Measurements from ENCODE around the gene FAM241A.

The FAM241A gene

GRCh38 chr4:112213091-112213490 lies 67.8 kb downstream of the FAM241A start:
- no peak for DNase-seq (ENCODE audit: low read depth in 1 of 2, low spot score in 1 of 2)

GRCh38 chr4:112213856-112214255 lies 68.6 kb downstream of the FAM241A start:
- DNase-seq (ENCODE audit: low read depth in 1 of 2, low spot score in 1 of 2), result no peak

- no peak for DNase-seq (ENCODE audit: low read depth in 1 of 2, low spot score in 1 of 2)
Measured at GRCh38 chr4:112214390-112215264, 69.4 kb downstream of the FAM241A start.

GRCh38 chr4:112219826-112220366 lies 74.6 kb downstream of the FAM241A start:
- DNase-seq (ENCODE audit: low read depth in 1 of 2, low spot score in 1 of 2), result no peak

GRCh38 chr4:112222219-112222955 lies 77.1 kb downstream of the FAM241A start:
- no peak for DNase-seq (ENCODE audit: low read depth in 1 of 2, low spot score in 1 of 2)

- DNase-seq (ENCODE audit: low read depth in 1 of 2, low spot score in 1 of 2), result no peak
Measured at GRCh38 chr4:112225157-112225556, 79.9 kb downstream of the FAM241A start.

- peak; percentile 92 to 96 for DNase-seq (ENCODE audit: low read depth in 1 of 2, low spot score in 1 of 2)
Measured at GRCh38 chr4:112230879-112231778, 85.9 kb downstream of the FAM241A start.

GRCh38 chr4:112231779-112232713 lies 86.8 kb downstream of the FAM241A start, which contains the start of gene AP1AR:
Gene AP1AR (plus strand): TSS chr4:112231787. CDS start chr4:112232092, 305 bp downstream.
- peak; percentile 54 to 69 for DNase-seq (ENCODE audit: low read depth in 1 of 2, low spot score in 1 of 2)

GRCh38 chr4:112234952-112235609 lies 89.8 kb downstream of the FAM241A start:
- no peak for DNase-seq (ENCODE audit: low read depth in 1 of 2, low spot score in 1 of 2)

GRCh38 chr4:112236040-112236439 lies 90.8 kb downstream of the FAM241A start:
- DNase-seq (ENCODE audit: low read depth in 1 of 2, low spot score in 1 of 2), result no peak

- no peak for DNase-seq (ENCODE audit: low read depth in 1 of 2, low spot score in 1 of 2)
Measured at GRCh38 chr4:112238833-112239232, 93.6 kb downstream of the FAM241A start.
